Activated CD4-positive, alpha-beta T cell treated with anti-CD3 and anti-CD28 coated beads, Interleukin-10, Interleukin-2, amounts not matched to agents 100 ng/mL and 50 ng/mL, durations not matched to agents 16 hours and 8 hours (primary cell): ENCODE results near the gene ZBTB17.
A peak's percentile ranks its signal among the peaks of the same experiment; 100 is the strongest.
"Not testable (repeated sequence)": the region's sequence is repeated elsewhere in the genome, so short reads cannot be mapped to it uniquely, and the experiment has no call there.

Experiments
- DNase-seq: peaks from one replicate; pipeline ENCODE4 v3.0.0-alpha.2; 2020

ZBTB17 gene

DNA sequence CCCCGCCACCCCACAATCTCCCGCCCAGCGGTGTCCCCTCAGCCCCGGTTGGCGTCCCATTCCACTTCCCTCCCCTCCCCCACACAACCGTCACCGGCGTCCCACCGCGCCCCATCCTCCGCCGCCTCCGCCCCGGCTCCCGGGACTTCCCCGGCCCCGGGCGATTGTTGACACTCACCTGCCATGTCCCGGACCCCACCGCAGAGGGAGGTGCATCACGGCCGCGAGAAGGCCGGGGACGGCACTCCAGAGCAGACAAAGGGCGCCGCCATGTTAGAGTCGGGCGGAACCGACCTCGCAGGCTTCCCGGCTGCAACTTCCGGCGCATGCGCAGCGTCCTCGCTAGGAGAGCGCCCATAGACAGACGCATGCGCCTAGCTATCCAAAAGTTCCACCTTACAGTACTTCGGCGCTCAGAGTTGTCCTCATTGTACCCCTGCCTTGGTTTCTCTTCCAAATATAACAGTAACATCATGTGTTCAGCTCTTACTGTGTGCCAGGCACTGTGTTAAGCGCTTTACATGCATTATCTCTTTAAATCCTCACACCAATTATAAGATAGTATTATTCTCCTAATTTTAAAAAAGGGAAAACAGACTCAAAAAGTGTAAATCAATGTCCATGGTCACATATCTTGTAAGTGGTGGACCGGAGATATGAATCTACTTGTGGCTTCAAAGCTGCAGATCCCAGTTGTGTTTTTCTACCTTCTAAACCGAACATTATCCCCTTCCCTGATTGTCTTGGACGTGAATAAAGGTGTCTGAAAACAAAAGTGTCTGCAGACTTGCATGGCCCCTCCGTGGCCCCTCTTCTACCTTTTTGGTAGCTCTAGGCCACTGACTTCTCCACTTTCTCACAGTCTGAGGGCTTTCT, at the start of gene ZBTB17:
Gene ZBTB17, minus strand, starts transcription at position 297 of the 876 bp plus-strand sequence. CDS start 27,606 bp downstream, outside the sequence.
- peak; percentile 97 for DNase-seq

DNA sequence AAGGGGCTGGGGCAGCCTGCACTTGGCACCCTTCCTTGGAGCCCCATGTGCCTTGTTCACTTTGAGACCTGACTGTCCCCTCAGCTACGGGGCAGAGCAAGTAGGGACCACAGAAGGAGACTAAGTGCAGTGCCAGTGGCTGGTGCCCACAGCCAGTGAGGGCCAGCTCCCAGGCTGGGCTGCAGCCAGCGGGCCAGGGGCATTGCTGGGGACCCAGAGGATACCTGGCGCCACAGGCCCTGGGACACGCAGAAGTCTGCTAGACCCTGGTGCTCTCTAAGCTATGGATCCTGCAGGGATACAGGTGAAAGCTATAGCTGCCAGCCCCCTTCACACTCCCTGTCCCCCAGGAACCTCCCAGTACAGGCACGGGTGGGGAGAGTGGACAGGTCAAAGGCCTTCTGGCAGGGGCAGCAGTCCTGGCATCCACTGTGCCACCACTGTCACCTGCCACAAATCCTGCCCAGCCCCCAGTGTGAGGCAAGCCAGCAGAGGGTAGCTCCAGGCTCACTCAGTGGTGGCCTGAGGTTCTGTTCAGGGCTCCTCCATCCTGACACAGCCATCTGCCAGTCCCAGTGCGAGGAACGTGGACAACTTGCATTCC, 47.3 kb upstream of the ZBTB17 start:
- no peak for DNase-seq

DNA sequence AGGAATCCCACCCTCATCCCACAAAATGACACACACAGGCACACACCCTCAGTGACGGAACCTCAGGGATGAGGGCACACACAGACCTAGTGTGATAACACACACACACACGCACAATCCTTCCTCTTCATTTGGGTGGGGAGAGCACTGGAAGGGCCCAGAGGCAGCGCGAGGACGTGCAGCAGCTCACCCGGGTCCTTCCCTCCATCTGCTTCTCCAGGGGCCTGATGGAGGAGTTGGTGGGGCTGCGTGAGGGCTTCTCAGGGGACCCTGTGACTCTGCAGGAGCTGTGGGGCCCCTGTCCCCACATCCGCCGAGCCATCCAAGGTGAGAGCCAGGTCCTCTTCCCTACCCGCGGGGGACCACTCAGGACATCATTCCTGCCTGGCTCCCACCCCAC, 46.5 kb upstream of the ZBTB17 start:
- no peak for DNase-seq

DNA sequence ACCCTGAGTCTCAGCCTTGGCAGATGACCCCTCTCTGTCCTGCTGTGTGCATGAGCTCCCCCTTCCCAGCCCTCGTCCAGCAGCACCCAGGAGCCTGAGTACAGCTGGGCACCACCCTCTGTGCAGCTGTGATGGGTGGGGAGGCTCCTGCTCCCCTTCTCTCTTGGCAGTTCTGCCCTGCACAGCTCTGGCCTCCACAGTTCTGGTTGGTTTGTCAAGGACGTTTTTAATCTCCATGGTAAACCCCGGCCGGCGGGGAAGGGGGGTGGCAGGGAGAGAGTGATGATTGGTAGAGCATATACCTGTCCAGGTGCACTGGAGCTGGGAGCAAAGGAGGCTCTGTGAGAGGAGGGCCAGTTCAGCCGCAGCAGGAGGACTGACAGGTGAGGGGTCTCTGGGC, 45.8 kb upstream of the ZBTB17 start, which contains the start of gene CLCNKA:
Gene CLCNKA, plus strand, starts transcription at position 356 of the 400 bp plus-strand sequence. CDS start 584 bp downstream, outside the sequence.
- no peak for DNase-seq

DNA sequence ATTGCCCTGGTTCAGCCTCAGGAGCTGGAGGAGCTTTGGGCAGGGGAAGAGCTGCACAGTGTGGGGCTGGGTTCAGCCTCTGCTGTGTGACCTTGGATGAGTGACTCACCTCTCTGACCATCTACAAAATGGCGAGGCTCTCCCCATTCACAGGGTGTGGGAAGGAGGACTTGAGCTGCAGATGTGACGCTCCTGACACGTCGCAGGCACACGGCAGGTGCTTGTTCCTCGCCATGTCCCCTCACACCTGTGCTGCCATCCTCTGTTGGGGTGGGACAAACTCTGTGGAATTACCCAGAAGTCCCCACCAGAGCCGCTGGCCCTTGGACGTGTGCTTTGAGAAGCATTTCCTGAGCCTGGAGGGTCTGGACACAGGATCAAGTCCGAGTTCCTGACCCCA, 45.0 kb upstream of the ZBTB17 start:
- not testable (repeated sequence) for DNase-seq

DNA sequence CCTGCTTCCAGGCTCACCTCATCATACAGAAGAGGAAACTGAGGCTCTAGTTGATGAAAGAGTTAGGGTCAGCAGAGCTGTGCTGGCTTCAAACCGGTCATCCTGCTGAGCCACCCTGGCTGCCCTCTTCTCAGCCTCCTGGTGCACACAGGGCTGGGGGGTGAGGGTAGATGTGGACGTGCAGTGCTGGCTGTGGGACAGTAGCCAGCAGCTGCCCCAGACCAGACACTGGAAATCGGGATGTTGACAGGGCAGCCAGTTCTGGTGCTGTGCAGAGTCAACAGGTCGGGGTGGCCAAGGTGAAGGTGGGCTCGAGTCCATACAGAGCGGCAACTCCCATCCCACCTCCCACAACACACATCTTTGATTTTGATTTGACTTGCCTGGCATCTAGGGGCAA, 44.4 kb upstream of the ZBTB17 start:
- no peak for DNase-seq

DNA sequence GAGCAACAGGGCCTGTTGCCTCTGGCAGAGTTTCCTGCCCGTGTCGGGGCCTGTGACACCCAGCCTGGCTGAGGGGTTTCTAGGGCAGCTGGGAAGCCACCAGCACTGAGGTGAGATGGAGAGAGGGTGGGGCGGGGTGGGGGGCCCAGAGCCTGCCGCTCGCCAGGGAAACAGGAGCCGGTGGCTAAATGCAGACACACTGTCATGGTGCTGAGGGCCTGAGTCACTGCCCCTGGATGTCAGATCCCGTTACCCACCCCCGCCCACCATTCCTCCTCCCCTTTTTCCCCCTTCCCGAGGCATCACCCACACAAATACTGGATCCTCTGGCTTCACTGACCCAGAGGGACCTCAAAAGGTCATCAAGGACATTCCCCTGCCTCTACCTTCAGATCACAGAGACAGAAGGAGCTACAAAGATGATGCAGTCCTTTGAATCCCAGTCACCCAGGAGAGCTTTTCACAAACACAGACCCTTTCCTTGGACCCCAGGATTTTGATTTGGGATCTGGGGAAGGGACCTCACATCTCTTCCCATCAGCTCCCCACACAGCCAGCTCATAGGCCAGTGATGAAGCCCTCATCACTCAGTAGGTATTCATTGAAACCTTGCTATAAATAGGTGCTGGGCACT, 43.9 kb upstream of the ZBTB17 start:
- no peak for DNase-seq

DNA sequence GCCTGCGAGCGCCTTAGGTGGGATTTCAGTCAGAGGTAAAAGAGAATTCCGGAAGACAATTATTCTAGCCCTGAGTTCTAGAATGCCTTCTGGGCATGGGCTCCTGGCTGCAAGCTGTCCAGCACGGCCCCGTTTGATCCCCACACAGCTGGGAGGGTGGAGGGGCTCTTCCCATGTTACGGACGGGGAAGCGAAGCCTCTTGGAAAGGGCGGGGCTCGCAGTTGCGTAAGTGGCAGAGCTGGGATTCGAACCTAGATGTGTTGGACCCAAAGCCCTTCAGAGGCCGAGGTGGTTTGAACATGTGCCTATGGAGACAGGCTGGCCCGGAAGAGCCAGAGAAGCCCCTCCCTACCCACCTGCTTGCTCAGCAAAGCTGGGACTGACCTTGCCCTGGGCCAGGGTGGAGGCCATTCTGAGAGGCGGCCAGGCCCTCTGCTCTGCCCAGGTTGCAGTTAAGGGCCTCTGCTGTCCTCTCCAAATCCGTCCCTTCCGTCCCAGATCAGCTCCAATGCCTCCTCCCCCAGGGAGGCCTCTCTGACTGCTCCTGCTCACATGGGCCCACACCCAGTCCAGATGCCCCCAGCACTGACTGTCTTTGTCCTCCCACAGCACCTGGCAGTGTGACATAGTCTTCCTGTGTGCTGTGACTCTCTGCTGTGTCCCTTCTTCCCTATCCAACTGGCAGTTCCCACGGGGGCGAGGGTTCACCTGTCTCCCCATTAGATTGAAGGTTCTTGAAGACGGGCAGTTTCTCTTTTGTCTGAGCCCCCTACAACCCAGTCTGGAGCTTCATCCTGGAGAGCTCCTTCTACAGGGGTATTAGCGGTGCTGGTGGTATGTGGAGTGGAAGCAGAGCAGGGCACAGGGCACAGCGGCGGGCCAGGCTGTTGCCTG, 43.1 kb upstream of the ZBTB17 start:
- DNase-seq, result no peak

DNA sequence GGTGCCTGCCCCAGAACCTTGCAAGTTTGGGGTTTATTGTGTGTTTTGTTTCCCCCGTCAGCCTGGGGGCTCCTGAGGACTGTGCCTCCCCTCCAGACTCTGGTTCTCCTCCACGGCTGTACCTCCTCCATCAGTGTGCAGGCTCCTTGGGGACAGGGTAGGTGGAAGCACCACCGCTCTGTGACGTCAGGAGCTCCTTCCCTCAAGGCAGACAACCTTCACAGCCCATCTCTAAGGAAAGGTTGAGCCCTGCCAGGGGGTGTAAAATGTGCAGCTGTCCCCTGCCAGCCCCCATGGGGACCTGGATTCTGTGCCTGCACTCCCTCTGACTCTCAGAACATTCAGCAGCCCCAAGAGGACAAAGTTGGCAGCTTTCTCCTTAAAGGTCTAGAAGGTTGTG, 42.4 kb upstream of the ZBTB17 start:
- DNase-seq, result no peak

DNA sequence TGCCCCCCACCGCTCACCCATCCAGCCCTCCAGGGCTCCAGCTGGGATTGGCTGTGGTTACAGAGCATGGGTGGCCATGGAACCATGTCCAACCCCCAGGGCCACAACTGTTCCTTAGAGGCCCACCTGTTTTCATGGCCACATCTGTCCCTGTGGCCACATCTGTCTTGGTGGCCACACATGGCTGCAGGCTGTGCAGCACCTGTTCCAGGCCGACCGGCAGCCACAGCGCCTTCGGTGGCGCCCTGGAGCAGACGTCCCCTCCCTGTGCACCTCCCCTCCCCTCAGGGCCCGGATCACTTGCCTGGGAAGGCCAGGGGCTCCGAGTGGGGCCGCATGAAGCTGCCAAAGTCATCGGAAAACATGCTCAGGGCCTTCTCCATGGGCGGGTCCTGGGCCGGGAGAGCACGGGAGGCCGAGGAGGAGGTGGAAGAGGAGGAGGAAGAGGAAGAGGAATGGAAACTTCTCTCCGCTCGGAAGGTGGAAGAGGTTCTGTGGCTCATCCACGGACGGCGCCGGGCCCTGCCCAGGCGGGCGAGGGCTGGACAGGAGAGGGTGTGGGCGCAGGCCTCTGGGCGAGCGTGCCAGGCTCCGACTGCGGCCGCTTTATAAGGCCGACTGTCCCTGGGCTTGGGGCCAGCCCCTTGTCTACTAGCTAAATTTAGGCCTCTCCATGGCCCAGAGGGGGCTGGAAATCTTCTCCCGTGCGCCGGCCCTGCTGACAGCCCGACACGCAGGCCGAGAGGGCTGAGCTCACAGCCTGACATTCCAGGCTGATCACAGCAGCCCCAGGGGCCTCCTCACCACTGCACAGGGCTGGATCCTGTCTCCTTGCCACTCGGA, 41.8 kb upstream of the ZBTB17 start, which contains the start of gene HSPB7:
Gene HSPB7, minus strand, starts transcription at position 583 of the 843 bp plus-strand sequence. Its CDS starts 80 bp downstream, at position 503.
- no peak for DNase-seq

DNA sequence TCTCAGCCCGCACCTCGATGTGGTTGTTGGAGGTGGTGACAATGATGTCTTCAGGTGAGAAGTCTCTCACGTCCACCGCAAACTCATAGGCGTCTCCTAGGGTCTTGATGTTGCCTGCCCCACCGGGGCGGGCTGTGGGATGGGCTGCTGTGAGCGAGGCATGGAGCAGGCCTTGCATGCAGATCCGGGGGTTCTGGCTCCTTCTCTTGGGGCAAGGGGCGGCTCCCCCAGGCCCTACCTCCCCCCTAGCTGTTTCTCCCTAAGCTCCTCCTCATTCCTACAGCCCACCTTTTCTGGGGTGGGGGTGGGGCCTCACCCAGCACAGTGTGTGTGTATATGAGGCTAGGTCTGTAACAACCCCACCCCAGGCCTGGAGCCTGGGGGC, 41.2 kb upstream of the ZBTB17 start:
- no peak for DNase-seq

DNA sequence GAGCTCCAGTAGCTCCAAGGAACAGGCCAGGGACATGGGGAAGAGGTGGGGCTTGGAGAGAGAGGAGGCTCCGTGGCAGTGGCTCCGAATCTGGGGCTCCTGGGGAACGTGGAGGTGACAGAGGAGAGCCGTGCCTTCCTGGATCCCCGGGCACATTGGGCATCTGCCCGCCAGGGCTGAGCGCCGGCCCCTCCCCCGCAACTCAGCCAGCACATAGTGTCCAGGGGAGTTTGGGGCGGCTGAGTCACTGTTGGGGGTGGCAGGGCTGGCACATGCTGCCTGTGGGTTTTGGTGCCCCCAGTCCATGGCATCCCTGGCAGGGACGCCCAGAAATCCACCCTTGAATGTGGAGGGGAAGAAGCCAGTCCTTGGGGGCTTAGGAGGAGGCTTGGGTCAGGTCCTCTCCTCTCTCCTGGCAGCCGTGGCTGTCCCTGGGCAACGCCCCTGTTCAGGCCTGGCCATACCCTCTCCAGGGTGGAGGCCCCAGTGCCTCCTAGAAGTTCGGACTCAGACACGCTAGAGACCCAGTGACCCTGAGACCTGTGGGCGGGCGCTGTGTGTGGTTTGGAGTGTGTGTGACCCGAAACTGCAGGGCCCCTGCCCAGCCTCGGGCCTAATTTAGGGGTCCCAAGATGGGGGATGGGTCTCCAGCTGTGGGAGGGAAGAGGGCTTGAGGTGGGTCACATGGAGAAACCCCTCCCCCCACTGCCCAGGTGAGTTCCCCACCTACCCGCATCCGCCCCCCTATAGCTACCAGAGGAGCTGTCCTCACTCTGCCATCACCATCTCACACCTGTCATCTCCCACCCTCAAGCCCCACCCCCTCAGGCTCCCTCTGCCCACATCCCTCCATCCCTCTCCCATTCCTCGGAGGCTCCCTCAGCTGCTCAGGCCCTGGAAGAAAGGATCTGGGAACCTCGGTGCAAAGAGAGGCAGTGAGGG, 40.3 kb upstream of the ZBTB17 start:
- no peak for DNase-seq

DNA sequence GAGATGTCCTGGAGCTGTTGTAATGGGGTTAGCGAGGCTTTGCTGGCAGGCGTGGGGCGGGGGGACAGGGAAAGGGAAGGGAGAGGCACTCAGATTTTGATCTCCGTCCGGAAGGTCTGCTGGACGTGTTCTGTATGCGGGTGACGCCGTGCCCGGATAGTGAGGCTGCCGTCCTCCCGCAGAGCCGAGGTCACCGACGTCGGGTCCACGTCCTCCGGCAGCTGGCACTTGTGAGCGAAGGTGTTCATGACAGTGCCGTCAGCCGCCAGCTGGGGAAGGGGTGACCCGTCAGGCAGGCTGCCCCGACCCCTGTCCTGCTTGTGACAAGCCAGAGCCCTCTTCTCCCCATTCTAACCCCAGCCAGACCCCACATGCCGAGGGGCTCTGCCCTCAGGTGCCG, 39.6 kb upstream of the ZBTB17 start:
- DNase-seq, result no peak

DNA sequence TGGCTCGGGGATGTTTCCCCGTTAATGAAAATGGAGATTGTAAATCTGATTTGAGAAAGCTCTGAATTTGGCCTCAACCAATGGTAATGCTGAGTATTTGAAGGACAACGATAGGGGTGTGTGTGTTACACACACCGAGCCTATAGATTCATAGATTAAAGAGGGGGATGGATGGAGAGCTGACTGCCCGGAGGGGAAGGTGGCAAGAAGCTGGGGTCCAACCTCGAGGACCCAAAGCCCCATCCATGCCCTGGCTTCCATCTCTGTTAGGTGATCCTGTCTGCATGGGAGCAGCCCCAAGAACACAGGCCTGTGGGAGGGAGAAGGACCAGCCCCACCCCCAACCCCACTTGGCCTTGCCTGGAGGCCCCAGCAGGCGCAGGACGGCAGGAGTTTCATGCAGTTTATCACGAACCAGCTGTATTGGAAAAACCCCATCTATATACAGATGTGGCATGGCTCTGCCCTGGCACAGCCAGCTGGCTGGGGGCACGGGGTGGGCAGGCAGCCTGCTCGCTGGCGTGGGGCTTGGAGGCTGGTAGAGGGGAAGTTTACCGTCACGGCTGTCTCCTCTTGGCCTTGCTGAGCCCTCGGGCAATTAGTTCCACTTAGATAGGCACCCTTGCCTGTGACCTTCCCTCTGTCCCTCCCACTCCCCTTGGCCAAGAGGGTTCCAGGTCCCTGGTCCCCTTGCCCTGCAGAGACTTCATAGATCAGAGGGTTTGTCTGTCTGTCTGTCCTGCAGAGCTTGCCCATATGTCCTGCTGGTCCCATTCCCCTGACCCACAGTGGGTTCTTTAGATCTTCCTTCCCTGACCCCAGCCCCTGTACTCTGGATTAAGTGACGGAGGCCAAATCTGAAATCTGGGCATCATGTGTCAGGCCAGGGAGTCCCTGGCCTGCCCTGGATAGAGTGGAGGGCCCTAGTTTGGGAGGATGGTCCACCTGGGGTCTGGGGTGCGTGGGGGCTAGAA, 38.9 kb upstream of the ZBTB17 start:
- DNase-seq, result no peak

DNA sequence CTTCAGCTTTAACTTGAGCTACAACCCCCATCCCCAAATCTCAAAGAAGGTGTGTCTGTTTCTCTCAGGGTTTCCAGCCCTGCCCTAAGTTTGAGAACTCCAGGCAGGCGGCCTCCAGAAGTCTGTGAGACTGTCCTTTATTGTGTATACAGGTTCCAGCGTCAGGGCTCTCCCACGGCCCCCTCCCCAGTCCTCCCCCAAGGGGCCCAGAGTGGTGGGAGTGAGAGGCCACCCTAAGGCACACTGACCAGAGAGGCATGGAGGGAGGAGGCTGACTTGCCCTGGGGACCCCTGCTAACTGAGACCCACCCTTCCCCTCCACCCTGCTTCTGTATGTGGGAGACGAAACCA, 38.0 kb upstream of the ZBTB17 start:
- DNase-seq, result no peak

DNA sequence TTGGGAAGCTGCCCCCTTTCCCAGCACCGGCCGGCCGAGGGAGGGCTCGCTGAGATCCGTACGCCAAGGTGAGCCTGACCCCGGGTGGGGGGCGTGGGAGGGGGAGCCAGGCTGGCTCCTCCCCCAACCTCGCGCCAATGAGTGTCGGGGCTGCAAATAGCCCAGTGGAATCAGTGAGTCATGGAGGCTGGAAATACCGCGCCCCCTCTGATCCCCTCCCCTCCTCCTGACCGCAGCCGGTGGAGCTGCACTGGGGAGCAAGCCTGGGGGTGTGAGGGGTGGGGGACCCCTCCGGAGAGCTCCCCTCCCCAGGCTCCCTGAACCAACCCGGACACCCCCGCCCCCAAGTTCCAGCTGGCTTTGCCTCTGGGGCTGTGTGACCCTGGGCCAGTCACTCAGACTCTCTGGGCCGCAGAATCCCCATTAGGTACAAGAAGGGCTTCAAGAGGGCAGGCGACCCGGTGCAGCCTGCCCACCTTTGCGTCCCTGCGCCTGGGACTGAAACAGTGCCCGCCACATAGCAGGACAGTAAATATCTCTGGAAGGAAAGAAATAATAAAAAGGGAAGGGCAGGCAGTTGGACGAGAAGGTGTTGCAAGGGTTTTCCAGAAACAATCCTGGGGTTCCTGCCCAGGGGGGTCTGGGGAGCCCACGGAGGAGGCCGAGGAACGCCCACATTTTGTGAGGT, 37.5 kb upstream of the ZBTB17 start:
- DNase-seq, result peak; percentile 30

DNA sequence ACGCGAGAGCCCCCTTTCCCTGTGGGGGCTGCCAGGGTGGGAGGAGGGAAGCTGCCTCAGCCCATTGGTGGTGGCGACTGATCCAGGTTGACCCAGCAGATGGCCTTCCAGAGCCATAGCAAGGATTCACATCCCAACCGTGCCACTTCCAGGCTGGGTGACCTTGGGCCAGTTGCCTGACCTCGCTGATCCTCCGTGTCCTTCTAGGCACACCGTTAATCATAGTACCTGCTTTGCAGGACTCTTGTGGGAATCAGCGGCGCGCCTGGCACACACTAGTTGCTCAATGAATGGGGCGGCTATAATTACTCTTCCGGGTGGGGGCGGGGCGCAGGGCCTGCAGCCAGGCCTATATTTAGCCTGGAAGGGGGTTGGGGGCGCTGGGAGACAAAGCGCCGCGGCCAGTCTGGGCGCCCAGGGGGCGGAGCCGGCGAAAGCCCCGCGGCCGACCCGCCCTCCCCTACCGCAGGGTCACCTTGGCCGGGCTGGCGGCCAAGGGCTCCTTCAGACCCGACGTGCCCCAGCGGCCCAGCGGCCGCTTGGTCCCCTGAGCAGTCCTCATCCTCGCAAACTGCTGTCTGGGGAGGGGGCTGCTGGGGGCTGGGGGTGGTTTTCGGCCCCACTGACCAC, 36.8 kb upstream of the ZBTB17 start:
- DNase-seq, result peak; percentile 26

DNA sequence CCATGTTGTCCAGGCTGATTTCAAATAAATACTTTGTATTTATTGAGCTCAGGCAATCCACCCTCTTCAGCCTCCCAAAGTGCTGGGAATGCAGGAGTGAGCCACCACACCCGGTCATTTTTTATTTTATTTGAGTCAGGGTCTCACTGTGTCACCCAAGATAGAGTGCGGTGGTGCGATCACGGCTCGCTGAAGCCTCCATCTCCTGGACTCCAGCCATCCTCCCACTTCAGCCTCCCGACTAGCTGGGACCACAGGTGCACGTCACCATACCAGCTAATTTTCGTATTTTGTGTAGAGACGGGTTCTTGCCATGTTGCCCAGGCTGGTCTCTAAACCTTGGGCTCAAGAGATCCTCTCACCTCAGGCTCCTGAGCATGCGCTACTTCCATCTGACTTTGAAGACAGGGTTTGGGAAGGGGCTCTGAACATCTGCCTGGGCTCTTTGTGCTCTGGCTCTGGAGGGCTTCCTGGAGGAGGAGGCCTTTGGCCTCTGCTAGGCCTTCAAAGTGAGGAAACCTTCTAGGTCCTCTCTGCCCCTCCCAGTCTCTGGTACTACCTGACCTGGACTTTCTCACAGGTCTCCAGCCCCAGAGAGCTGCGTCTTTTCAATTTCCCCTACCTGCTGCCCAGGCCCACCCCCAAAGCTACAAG, 36.2 kb upstream of the ZBTB17 start:
- no peak for DNase-seq
